ENCODE data around the gene MED13L. TPM values are rescaled to one million over a fixed set of nuclear protein-coding genes. Genes with fewer than 3 reads are reported as not detected.

The MED13L gene
- total and polyA plus RNA-seq, 2 of the 8 experiments (the other 6 are each of a cell fraction or from before 2014, with no cell fraction given) = 15.9 to 51.7 TPM

GRCh38 chr12:116125084-116125483 is 152.4 kb downstream of the MED13L start:
- H3K9me3 ChIP-seq (ENCODE audit: insufficient read depth in 2 of 2, low read depth in 1 of 2, low read length in 1 of 2) = no peaks in the 10 kb centered on the region
- WGBS, 2 experiments (ENCODE audit: extremely low coverage in 1 of 2, insufficient coverage in 1 of 2, insufficient read length in 1 of 2, insufficient replicate concordance in 2 of 2, low coverage in 1 of 2, low lambda C conversion rate in 2 of 2, missing lambda C conversion rate in 1 of 2) = 86% methylated on average over 2 of the region's 2 CpGs; no CpG with 5 or more reads in 1 of the 2 experiments
- no peak overlapping the region for H4K5ac ChIP-seq (ENCODE audit: insufficient read length, low read depth, low read length)
- FAIRE-seq (no peak), DNase-seq (ENCODE audit: low read depth in 1 of 2, low spot score in 2 of 2) (no peak)
- H2BK15ac ChIP-seq (ENCODE audit: low read length) = no peak overlapping the region
- H3K18ac ChIP-seq (ENCODE audit: extremely low read depth, low read length) = no peak overlapping the region
- no peak overlapping the region for H2BK12ac ChIP-seq (ENCODE audit: low read depth, low read length)
- CTCF ChIA-PET (ENCODE audit: partially characterized antibody) = interaction anchor here (0.6 kb wide), 1 partner anchor 9 kb away, joined by 3 read pairs; no protein-coding TSS in a partner anchor
- no peak overlapping the region for H3K56ac ChIP-seq (replicated peaks; ENCODE audit: insufficient read length, low read depth, low read length)
- POLR2A ChIA-PET (ENCODE audit: partially characterized antibody) = no interaction called here
- no peak overlapping the region for H2BK5ac ChIP-seq (ENCODE audit: low read depth, low read length)
- H3K27me3 ChIP-seq (replicated peaks in 1 of 4; ENCODE audit: control insufficient read depth in 3 of 4, extremely low read depth in 1 of 4, insufficient read depth in 3 of 4, low read length in 3 of 4) = no peaks in the 10 kb centered on the region
- H3K36me3 ChIP-seq (ENCODE audit: control insufficient read depth in 2 of 4, insufficient read depth in 4 of 4, low read length in 3 of 4) = no peaks in the 10 kb centered on the region
- H3K23me2 ChIP-seq (ENCODE audit: low read depth, low read length) = no peaks in the 10 kb centered on the region; the same call in 1 of the 2 replicates
- H3K9ac ChIP-seq (replicated peaks in 1 of 4; ENCODE audit: extremely low read depth in 1 of 4, low read depth in 3 of 4, low read length in 3 of 4) = no peak overlapping the region
- H3K23ac ChIP-seq (ENCODE audit: insufficient read length) = no peak overlapping the region
- H4K91ac ChIP-seq (replicated peaks; ENCODE audit: insufficient read length, low read length) = no peak overlapping the region
- H4K20me1 ChIP-seq (replicated peaks in 1 of 2; ENCODE audit: control insufficient read depth in 1 of 2, insufficient read depth in 2 of 2, low read length in 2 of 2) = peaks cover 2 to 3% of the 10 kb centered on the region in 2 experiments
- H2AK5ac ChIP-seq (ENCODE audit: low read depth, low read length) = no peak overlapping the region
- no peaks in the 10 kb centered on the region for H3K79me1 ChIP-seq (ENCODE audit: low read depth, low read length)
- H2BK120ac ChIP-seq (replicated peaks; ENCODE audit: low read depth, low read length) = no peak overlapping the region
- H4K8ac ChIP-seq (ENCODE audit: extremely low read depth, insufficient read depth, low read length) = no peak overlapping the region
- no peak overlapping the region for H3K4me2 ChIP-seq (ENCODE audit: insufficient read depth in 1 of 2, low read depth in 2 of 2, low read length in 2 of 2)
- H3K79me2 ChIP-seq (ENCODE audit: control insufficient read depth in 1 of 2, insufficient read depth in 2 of 2, low read length in 2 of 2) = peaks cover 3 to 85% of the 10 kb centered on the region in 2 experiments; a peak in 3 of 4 replicates
- no peak overlapping the region for H3K4ac ChIP-seq (replicated peaks; ENCODE audit: insufficient read length, low read depth, low read length)
- no peak overlapping the region for H3K14ac ChIP-seq (ENCODE audit: insufficient read length)
- no peak overlapping the region for H2AFZ ChIP-seq (ENCODE audit: low read length)
- no peak overlapping the region for H3K27ac ChIP-seq (ENCODE audit: low read depth, low read length)
- no peak overlapping the region for H3K4me3 ChIP-seq (ENCODE audit: extremely low read depth in 1 of 4, insufficient read depth in 2 of 4, low read depth in 3 of 4, low read length in 4 of 4)
- H2BK20ac ChIP-seq (ENCODE audit: low read length) = no peak overlapping the region
- H3K4me1 ChIP-seq (replicated peaks in 1 of 4; ENCODE audit: control insufficient read depth in 3 of 4, insufficient read depth in 4 of 4, low read length in 3 of 4) = peaks cover 0 to 29% (median 7%) of the 10 kb centered on the region in 4 experiments; a peak in 5 of 7 replicates
- no peak for TF ChIP-seq BCL11A (IDR thresholded peaks at IDR 0.05; ENCODE audit: low read depth in 2 of 2, low read length in 2 of 2)
- no peak for TF ChIP-seq SP1 (IDR thresholded peaks at IDR 0.05; ENCODE audit: low read depth, low read length)
- TF ChIP-seq SRF (IDR thresholded peaks at IDR 0.05; ENCODE audit: low read depth, low read length) = no peak
- TF ChIP-seq E2F6 (IDR thresholded peaks at IDR 0.05) = no peak
- TF ChIP-seq ATF2 (IDR thresholded peaks at IDR 0.05; ENCODE audit: low read length) = no peak
- no peak for TF ChIP-seq SIX5 (IDR thresholded peaks at IDR 0.05; ENCODE audit: low read depth, low read length)
- TF ChIP-seq BRCA1 (IDR thresholded peaks at IDR 0.05; ENCODE audit: low read depth, low read length) = no peak
- no peak for TF ChIP-seq CTCF (IDR thresholded peaks at IDR 0.05; ENCODE audit: control extremely low read depth in 1 of 3, insufficient read depth in 1 of 3, low read depth in 1 of 3, low read length in 3 of 3)
- no peak for TF ChIP-seq CEBPB (IDR thresholded peaks at IDR 0.05; ENCODE audit: low read depth, low read length)
- no peak for TF ChIP-seq RXRA (IDR thresholded peaks at IDR 0.05; ENCODE audit: insufficient read depth, low read depth, low read length)
